ENCODE results near the gene MRTFA. TPM values are rescaled to one million over a fixed set of nuclear protein-coding genes. Genes with fewer than 3 reads are reported as not detected.

The MRTFA gene
- polyA plus RNA-seq, 2 donors: 10.7 to 16.5 TPM

- Histone ChIP-seq H3K4me3 (ENCODE audit: low read depth in 1 of 2, low read length in 2 of 2) (no peak overlapping the region), H3K27me3 (ENCODE audit: control insufficient read depth in 1 of 2, insufficient read depth in 2 of 2, low read length in 2 of 2) (no peaks in the 10 kb centered on the region), H3K4me1 (ENCODE audit: control insufficient read depth in 2 of 2, insufficient read depth in 2 of 2, low read length in 1 of 2) (no peaks in the 10 kb centered on the region), H3K9me3 (ENCODE audit: control insufficient read depth in 2 of 2, insufficient read depth in 1 of 2, low read depth in 1 of 2, low read length in 1 of 2) (no peaks in the 10 kb centered on the region), H3K36me3 (ENCODE audit: control insufficient read depth in 2 of 2, insufficient read depth in 2 of 2, low read length in 1 of 2) (peaks cover 4 to 6% of the 10 kb centered on the region in 2 donors), H3K27ac (ENCODE audit: low read depth in 2 of 2, low read length in 1 of 2) (no peak overlapping the region)
- WGBS, 2 donors: 91 to 97% methylated on average over 5 of the region's 5 CpGs
Measured at GRCh38 chr22:40434745-40435144, 201.8 kb downstream of the MRTFA start.

GRCh38 chr22:40434106-40434505 is 202.4 kb downstream of the MRTFA start:
- Histone ChIP-seq H3K27me3 (ENCODE audit: control insufficient read depth in 1 of 2, insufficient read depth in 2 of 2, low read length in 2 of 2) (no peaks in the 10 kb centered on the region), H3K36me3 (ENCODE audit: control insufficient read depth in 2 of 2, insufficient read depth in 2 of 2, low read length in 1 of 2) (peaks cover 4 to 10% of the 10 kb centered on the region in 2 donors), H3K27ac (ENCODE audit: low read depth in 2 of 2, low read length in 1 of 2) (no peak overlapping the region), H3K4me1 (ENCODE audit: control insufficient read depth in 2 of 2, insufficient read depth in 2 of 2, low read length in 1 of 2) (no peaks in the 10 kb centered on the region), H3K9me3 (ENCODE audit: control insufficient read depth in 2 of 2, insufficient read depth in 1 of 2, low read depth in 1 of 2, low read length in 1 of 2) (no peaks in the 10 kb centered on the region), H3K4me3 (ENCODE audit: low read depth in 1 of 2, low read length in 2 of 2) (no peak overlapping the region)
- WGBS, 2 donors: 97 to 98% methylated on average over 3 of the region's 3 CpGs

- Histone ChIP-seq H3K36me3 (ENCODE audit: control insufficient read depth in 2 of 2, insufficient read depth in 2 of 2, low read length in 1 of 2) (peaks cover 4 to 14% of the 10 kb centered on the region in 2 donors), H3K9me3 (ENCODE audit: control insufficient read depth in 2 of 2, insufficient read depth in 1 of 2, low read depth in 1 of 2, low read length in 1 of 2) (no peaks in the 10 kb centered on the region), H3K27me3 (ENCODE audit: control insufficient read depth in 1 of 2, insufficient read depth in 2 of 2, low read length in 2 of 2) (no peaks in the 10 kb centered on the region), H3K27ac (ENCODE audit: low read depth in 2 of 2, low read length in 1 of 2) (no peak overlapping the region), H3K4me1 (ENCODE audit: control insufficient read depth in 2 of 2, insufficient read depth in 2 of 2, low read length in 1 of 2) (no peaks in the 10 kb centered on the region), H3K4me3 (ENCODE audit: low read depth in 1 of 2, low read length in 2 of 2) (no peak overlapping the region)
- 70 to 79% methylated on average over 3 of the region's 3 CpGs for WGBS, 2 donors
Measured at GRCh38 chr22:40433416-40434090, 203.0 kb downstream of the MRTFA start.

- WGBS, 2 donors: 91 to 98% methylated on average over 2 of the region's 2 CpGs
Measured at GRCh38 chr22:40432625-40433024, 203.9 kb downstream of the MRTFA start.

GRCh38 chr22:40432157-40432556 is 204.4 kb downstream of the MRTFA start:
- no peaks in the 10 kb centered on the region for H3K4me1 ChIP-seq (ENCODE audit: control insufficient read depth in 2 of 2, insufficient read depth in 2 of 2, low read length in 1 of 2)
- no peaks in the 10 kb centered on the region for H3K27me3 ChIP-seq (ENCODE audit: control insufficient read depth in 1 of 2, insufficient read depth in 2 of 2, low read length in 2 of 2)
- H3K36me3 ChIP-seq (ENCODE audit: control insufficient read depth in 2 of 2, insufficient read depth in 2 of 2, low read length in 1 of 2): peaks cover 7 to 14% of the 10 kb centered on the region in 2 donors
- WGBS, 2 donors: 84 to 87% methylated on average over 5 of the region's 5 CpGs
- no peak overlapping the region for H3K4me3 ChIP-seq (ENCODE audit: low read depth in 1 of 2, low read length in 2 of 2)
- H3K9me3 ChIP-seq (ENCODE audit: control insufficient read depth in 2 of 2, insufficient read depth in 1 of 2, low read depth in 1 of 2, low read length in 1 of 2): no peaks in the 10 kb centered on the region
- no peak overlapping the region for H3K27ac ChIP-seq (ENCODE audit: low read depth in 2 of 2, low read length in 1 of 2)

More at GRCh38 chr22:40432625-40433024, 203.9 kb downstream of the MRTFA start:
- no peaks in the 10 kb centered on the region for H3K9me3 ChIP-seq (ENCODE audit: control insufficient read depth in 2 of 2, insufficient read depth in 1 of 2, low read depth in 1 of 2, low read length in 1 of 2)
- H3K4me3 ChIP-seq (ENCODE audit: low read depth in 1 of 2, low read length in 2 of 2): no peak overlapping the region
- H3K4me1 ChIP-seq (ENCODE audit: control insufficient read depth in 2 of 2, insufficient read depth in 2 of 2, low read length in 1 of 2): no peaks in the 10 kb centered on the region
- peaks cover 7 to 14% of the 10 kb centered on the region in 2 donors for H3K36me3 ChIP-seq (ENCODE audit: control insufficient read depth in 2 of 2, insufficient read depth in 2 of 2, low read length in 1 of 2)
- H3K27me3 ChIP-seq (ENCODE audit: control insufficient read depth in 1 of 2, insufficient read depth in 2 of 2, low read length in 2 of 2): no peaks in the 10 kb centered on the region
- H3K27ac ChIP-seq (ENCODE audit: low read depth in 2 of 2, low read length in 1 of 2): no peak overlapping the region

- H3K36me3 ChIP-seq (ENCODE audit: control insufficient read depth in 2 of 2, insufficient read depth in 2 of 2, low read length in 1 of 2): peaks cover 14 to 20% of the 10 kb centered on the region in 2 donors
- no peaks in the 10 kb centered on the region for H3K9me3 ChIP-seq (ENCODE audit: control insufficient read depth in 2 of 2, insufficient read depth in 1 of 2, low read depth in 1 of 2, low read length in 1 of 2)
- no peak overlapping the region for H3K4me3 ChIP-seq (ENCODE audit: low read depth in 1 of 2, low read length in 2 of 2)
- no peaks in the 10 kb centered on the region for H3K27me3 ChIP-seq (ENCODE audit: control insufficient read depth in 1 of 2, insufficient read depth in 2 of 2, low read length in 2 of 2)
- H3K27ac ChIP-seq (ENCODE audit: low read depth in 2 of 2, low read length in 1 of 2): no peak overlapping the region
- 92 to 94% methylated on average over 4 of the region's 4 CpGs for WGBS, 2 donors
- H3K4me1 ChIP-seq (ENCODE audit: control insufficient read depth in 2 of 2, insufficient read depth in 2 of 2, low read length in 1 of 2): no peaks in the 10 kb centered on the region
Measured at GRCh38 chr22:40430991-40431390, 205.5 kb downstream of the MRTFA start.

- peaks cover 11 to 30% of the 10 kb centered on the region in 2 donors for H3K36me3 ChIP-seq (ENCODE audit: control insufficient read depth in 2 of 2, insufficient read depth in 2 of 2, low read length in 1 of 2)
- H3K27ac ChIP-seq (ENCODE audit: low read depth in 2 of 2, low read length in 1 of 2): no peak overlapping the region
- no peaks in the 10 kb centered on the region for H3K27me3 ChIP-seq (ENCODE audit: control insufficient read depth in 1 of 2, insufficient read depth in 2 of 2, low read length in 2 of 2)
- no peaks in the 10 kb centered on the region for H3K9me3 ChIP-seq (ENCODE audit: control insufficient read depth in 2 of 2, insufficient read depth in 1 of 2, low read depth in 1 of 2, low read length in 1 of 2)
- no peaks in the 10 kb centered on the region for H3K4me1 ChIP-seq (ENCODE audit: control insufficient read depth in 2 of 2, insufficient read depth in 2 of 2, low read length in 1 of 2)
- no peak overlapping the region for H3K4me3 ChIP-seq (ENCODE audit: low read depth in 1 of 2, low read length in 2 of 2)
- WGBS, 2 donors: 92 to 94% methylated on average over 4 of the region's 4 CpGs
Measured at GRCh38 chr22:40429481-40429880, 207.0 kb downstream of the MRTFA start.

- H3K9me3 ChIP-seq (ENCODE audit: control insufficient read depth in 2 of 2, insufficient read depth in 1 of 2, low read depth in 1 of 2, low read length in 1 of 2): no peaks in the 10 kb centered on the region
- H3K4me3 ChIP-seq (ENCODE audit: low read depth in 1 of 2, low read length in 2 of 2): no peak overlapping the region
- H3K27me3 ChIP-seq (ENCODE audit: control insufficient read depth in 1 of 2, insufficient read depth in 2 of 2, low read length in 2 of 2): no peaks in the 10 kb centered on the region
- H3K36me3 ChIP-seq (ENCODE audit: control insufficient read depth in 2 of 2, insufficient read depth in 2 of 2, low read length in 1 of 2): peaks cover 11 to 35% of the 10 kb centered on the region in 2 donors
- 93 to 94% methylated on average over 4 of the region's 4 CpGs for WGBS, 2 donors
- no peaks in the 10 kb centered on the region for H3K4me1 ChIP-seq (ENCODE audit: control insufficient read depth in 2 of 2, insufficient read depth in 2 of 2, low read length in 1 of 2)
- H3K27ac ChIP-seq (ENCODE audit: low read depth in 2 of 2, low read length in 1 of 2): no peak overlapping the region
Measured at GRCh38 chr22:40428796-40429195, 207.7 kb downstream of the MRTFA start.

GRCh38 chr22:40426594-40427333 is 209.8 kb downstream of the MRTFA start:
- no peaks in the 10 kb centered on the region for H3K27me3 ChIP-seq (ENCODE audit: control insufficient read depth in 1 of 2, insufficient read depth in 2 of 2, low read length in 2 of 2)
- H3K27ac ChIP-seq (ENCODE audit: low read depth in 2 of 2, low read length in 1 of 2): no peak overlapping the region
- no peak overlapping the region for H3K4me3 ChIP-seq (ENCODE audit: low read depth in 1 of 2, low read length in 2 of 2)
- no peaks in the 10 kb centered on the region for H3K4me1 ChIP-seq (ENCODE audit: control insufficient read depth in 2 of 2, insufficient read depth in 2 of 2, low read length in 1 of 2)
- H3K9me3 ChIP-seq (ENCODE audit: control insufficient read depth in 2 of 2, insufficient read depth in 1 of 2, low read depth in 1 of 2, low read length in 1 of 2): no peaks in the 10 kb centered on the region
- 71 to 75% methylated on average over 9 of the region's 9 CpGs for WGBS, 2 donors
- H3K36me3 ChIP-seq (ENCODE audit: control insufficient read depth in 2 of 2, insufficient read depth in 2 of 2, low read length in 1 of 2): peaks cover 11 to 52% of the 10 kb centered on the region in 2 donors

Measured in esophagus (tissue), 2 donors.